GM18909 (cell line): ENCODE results near the gene NLRP1.
"Not testable (repeated sequence)": the region's sequence is repeated elsewhere in the genome, so short reads cannot be mapped to it uniquely, and the experiment has no call there.

Experiments
- ATAC-seq: cut with Tn5 transposase; IDR thresholded peaks from one replicate; pipeline ENCODE4 v1.9.1; 2021; ENCODE audit warnings: mild to moderate bottlenecking; ENCODE audit not compliant: unreplicated experiment, poor library complexity

The NLRP1 gene

GRCh38 chr17:5588584-5588983, 4.3 kb upstream of the NLRP1 start:
- no peak for ATAC-seq

GRCh38 chr17:5587438-5588032, 3.2 kb upstream of the NLRP1 start:
- no peak for ATAC-seq

GRCh38 chr17:5585836-5586521, 1.7 kb upstream of the NLRP1 start:
- ATAC-seq, result no peak

- ATAC-seq, result no peak
Observed at GRCh38 chr17:5585287-5585794, 1.0 kb upstream of the NLRP1 start.

DNA sequence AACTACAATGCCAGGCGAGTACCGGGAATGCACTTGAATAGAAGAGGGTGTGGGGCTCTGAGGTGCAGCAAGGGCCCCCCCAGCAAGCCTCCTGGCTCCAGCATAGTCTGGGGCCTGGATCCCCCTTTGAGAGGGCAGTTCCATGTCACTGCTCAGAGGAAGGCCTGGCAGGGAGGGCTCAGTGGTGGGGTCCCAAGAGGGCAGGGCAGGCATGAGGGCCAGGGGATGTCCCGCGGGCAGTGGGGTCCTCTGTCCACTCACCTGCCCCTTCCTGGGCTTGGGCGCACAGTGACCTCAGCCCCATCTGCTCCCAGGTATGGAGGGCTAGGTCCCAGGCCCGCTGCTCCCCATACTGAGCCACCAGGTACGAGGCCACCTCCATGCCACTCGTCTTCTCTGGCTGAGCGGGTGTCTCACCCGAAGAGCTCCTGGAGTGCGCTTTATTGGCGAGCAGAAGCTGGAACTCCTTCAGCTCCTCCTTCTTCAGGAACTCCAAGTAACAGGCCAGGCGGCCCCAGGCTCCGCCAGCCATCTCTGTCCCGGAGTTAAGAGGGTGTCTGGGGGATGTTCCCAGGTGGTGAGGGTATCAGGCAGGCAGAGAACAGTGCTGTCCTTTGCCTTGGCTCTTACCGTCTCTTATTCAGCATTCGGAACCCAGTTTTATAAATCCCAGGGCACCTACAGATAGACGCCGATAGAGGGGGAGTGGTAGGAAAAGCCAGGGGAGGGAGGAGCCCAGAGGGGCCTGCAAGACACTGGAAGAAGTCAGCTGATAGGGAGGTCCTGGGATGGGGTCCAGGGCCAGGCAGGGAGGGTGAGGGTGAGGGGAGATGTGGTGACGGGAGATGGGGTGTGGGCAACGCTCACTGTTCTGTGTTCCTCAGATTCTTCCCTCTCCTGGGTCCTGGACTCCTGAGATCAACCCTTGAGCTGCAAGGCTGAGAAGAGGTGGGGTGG, 605 bp downstream of the NLRP1 start:
- peak; percentile 16 for ATAC-seq

DNA sequence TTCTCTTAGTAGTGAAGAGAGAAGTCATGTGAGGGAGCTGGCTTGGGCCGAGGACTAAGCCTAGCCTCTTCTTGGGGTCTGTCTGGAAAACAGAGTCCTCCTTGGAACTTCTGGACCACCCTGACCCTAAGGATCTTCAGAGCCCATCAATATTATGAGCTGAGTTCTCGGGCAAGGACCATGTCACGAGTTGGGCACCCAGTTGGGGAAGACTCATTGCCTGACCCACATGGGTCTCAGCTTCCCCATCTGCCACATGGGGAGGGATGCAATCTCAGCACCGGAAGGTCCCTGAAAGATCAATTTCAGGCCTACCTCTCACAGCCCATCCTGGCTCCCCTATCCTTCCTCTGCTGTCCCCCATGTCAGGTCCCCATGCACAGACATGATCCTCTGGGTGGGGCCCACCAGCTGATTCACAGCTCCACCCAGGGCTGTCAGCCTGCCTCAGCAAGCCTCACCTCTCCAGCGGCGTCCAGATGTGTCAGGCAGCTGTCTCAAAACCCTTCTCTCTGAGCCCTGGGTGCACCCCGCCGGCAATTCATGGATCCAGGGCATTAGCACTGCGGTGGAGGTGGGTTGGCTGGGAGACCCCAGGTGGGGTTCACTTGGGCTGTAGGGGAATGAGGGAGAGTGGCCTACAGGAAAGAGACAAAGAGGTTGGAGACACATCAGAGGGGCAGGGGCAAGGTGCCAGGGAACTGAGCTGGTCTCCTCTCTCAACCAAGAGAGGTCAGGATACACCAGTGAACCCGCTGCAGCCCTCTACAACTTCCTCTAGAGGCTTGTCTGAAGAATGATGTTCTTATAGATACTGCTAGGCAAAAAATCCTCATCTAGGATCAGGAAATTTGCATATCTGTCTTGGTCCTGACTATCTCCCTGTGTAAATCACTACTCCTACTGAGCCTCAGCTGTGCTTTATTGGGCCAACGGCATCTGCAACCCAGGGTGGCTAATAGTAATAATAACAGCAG, 1.8 kb downstream of the NLRP1 start:
- no peak for ATAC-seq

DNA sequence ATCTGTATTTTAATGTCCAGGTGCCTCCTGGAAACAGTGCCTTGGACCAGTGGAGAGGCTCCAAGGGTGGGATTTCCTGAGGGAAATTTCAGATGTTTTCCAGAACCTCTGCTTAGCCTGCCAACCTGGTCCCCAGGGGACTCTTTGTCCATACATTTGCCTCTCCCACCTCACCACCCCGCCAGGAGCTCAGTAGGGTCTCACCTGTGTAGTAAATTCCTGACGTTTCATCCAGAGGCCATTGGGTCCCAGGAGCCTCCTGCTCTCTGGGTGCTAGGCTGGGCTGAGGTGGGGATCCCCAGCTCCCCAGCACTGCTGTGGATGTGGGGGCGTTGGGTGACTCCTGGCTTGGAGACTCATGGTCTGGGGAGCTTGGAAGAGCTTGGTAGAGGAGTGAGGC, 2.7 kb downstream of the NLRP1 start:
- no peak for ATAC-seq

DNA sequence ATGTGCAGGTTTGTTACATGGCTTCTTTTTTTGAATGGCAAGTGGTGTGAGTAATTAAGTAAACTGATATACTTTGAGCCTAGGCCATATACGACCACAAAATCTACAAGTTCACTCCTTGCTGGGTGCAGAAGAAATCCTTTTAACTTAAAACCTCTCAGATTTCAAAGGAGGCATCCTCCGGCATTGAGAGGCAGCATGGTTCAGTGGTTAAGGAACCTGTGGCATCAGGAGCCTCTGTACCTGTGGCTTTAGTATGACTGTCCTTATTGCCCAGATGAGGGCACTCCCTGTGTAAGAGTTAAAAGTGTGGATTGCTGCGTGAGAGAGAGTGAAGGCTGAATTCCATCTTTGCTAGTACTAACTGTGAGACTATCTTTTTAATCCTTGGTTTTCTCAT, 3.3 kb downstream of the NLRP1 start:
- no peak for ATAC-seq

DNA sequence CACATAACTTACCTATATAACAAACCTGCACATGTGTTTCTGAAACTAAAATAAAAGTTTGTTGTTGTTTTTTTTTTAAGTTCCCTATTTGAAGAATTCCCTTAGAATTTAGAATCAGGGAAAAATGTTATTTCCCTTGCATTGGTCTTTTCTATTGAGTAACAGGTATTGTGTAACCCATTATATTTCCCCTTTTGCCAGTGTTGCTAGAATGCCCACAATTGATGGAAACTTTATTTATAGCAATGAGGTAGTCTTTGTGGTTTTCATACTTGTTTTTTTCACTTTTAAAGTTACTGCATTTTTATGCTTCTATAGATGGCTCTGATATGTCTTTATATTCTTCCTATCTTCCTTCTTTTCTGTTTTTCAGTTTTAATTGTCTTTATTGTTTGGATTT, 3.9 kb downstream of the NLRP1 start:
- no peak for ATAC-seq

DNA sequence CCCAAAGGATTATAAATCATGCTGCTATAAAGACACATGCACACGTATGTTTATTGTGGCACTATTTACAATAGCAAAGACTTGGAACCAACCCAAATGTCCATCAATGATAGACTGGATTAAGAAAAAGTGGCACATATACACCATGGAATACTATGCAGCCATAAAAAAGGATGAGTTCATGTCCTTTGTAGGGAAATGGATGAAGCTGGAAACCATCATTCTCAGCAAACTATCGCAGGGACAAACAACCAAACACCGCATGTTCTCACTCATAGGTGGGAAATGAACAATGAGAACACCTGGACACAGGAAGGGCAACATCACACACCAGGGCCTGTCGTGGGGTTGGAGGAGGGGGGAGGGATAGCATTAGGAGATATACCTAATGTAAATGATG, 5.5 kb downstream of the NLRP1 start:
- not testable (repeated sequence) for ATAC-seq

- ATAC-seq, result not testable (repeated sequence)
Observed at GRCh38 chr17:5573017-5573416, 11.3 kb downstream of the NLRP1 start.

- ATAC-seq, result no peak
Observed at GRCh38 chr17:5571281-5571680, 13.0 kb downstream of the NLRP1 start.

DNA sequence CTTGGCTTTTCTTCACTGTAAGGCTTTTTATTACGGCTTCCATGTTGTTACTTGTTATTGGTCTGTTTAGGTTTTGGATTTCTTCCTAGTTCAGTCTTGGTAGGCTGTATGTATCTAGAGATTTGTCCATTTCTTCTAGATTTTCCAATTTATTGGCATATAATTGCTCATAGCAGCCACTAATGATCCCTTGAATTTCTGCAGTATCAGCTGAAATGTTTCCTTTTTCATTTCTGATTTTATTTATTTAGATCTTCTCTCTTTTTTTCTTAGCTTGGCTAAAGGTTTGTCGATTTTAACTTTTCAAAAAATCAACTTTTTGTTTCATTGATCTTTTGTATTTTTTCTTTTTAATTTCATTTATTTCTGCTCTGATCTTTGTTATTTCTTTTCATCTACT, 18.5 kb downstream of the NLRP1 start:
- ATAC-seq, result no peak

DNA sequence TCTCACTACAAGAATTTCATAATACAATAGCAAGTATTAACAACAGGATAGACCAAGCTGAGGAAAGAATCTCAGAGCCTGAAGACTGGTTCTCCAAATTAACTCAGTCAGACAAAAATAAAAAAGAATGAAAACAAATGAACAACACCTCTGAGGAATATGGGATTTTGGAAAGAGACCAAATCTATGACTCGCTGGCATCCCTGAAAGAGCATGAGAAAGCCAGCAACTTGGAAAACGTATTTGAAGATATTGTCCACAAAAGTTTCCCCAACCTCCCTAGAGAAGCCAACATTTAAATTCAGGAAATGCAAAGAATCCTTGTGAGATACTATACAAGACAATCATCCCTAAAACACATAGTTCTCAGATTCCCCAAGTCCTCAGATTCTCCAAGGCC, 20.9 kb downstream of the NLRP1 start:
- ATAC-seq, result no peak

DNA sequence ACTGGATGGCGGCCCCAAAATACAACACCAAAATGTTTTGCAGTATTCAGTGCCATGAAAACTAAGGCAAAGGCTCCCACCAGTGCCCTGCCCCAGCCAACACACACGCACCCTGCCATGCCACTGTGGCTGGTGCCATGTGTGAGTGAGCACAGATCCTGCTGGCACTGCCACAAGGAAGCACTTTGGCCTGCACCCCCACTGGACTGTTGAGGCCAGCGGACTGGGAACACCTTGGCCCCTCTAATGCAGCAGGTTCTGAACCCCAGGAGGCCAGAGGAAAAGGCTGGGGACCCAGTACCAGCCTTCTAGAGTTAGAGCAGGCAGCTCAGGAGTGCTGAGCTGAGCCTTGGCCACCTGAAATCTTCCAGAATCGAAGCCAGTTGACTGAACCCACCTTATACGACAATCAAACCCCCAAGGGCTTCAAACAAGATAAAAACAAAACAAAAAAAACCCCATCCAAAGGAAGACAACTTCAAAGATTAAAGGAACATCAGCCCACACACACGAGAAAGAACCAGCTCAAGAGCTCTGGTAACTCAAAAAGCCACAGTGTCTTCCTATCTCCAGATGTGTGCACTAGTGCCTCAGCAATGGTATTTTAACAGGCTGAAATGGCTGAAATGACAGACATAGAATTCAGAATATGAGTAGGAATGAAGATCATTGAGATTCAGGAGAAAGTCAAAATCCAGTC, 21.5 kb downstream of the NLRP1 start:
- ATAC-seq, result no peak

- no peak for ATAC-seq
Observed at GRCh38 chr17:5561736-5562571, 22.4 kb downstream of the NLRP1 start.

DNA sequence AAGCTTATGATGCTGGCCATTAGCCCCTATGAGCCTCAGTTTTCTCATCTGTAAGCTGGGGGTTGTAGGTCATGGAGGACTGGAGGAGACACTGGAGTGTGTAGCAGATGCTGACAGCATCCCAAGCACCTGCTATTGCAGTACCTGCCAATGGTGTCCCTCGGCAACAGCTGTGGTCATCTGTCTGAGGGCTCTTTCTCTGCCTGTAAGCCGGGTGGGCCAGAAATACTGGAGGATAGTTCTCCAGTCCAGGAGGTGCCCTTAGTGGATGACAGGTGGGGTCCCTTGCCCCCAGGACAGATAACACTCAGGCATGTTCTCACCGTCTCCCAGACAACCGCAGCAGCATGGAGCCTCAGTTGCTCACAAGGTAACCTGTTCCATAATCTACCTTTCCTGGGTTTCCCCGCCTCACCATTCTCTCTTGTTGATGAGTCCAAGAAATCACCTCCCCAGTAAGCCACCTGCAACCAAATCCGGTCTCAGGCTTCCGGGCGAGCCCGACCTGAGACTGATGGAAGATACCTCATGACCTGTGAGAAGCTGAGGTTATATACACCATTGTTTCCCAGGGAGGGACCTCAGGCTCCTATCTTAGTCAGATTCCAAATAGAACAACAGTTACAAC, 23.8 kb downstream of the NLRP1 start:
- ATAC-seq, result no peak
